Stimulated activated CD8-positive, alpha-beta memory T cell treated with anti-CD3 and anti-CD28 coated beads, Interleukin-12 subunit alpha, Interleukin-12 subunit beta, amount 100 ng/mL, for 24 hours (primary cell): ENCODE measurements around the gene VSIG8.

Experiments
- DNase-seq: peaks from one replicate; pipeline ENCODE4 v3.0.0-alpha.2; 2020; ENCODE audit errors: extremely low read depth

VSIG8 gene

GRCh38 chr1:159884296-159884695, 21.8 kb upstream of the VSIG8 start:
- DNase-seq: no peak

GRCh38 chr1:159883134-159883533, 20.7 kb upstream of the VSIG8 start:
- DNase-seq: no peak

GRCh38 chr1:159882527-159882862, 20.0 kb upstream of the VSIG8 start:
- DNase-seq: no peak

- no peak for DNase-seq
These were observed 19.4 kb upstream of the VSIG8 start for GRCh38 chr1:159881622-159882526.

- no peak for DNase-seq
These were observed 18.0 kb upstream of the VSIG8 start for GRCh38 chr1:159880430-159880829.

- no peak for DNase-seq
These were observed 17.5 kb upstream of the VSIG8 start for GRCh38 chr1:159879977-159880376.

- DNase-seq: no peak
These were observed 16.7 kb upstream of the VSIG8 start for GRCh38 chr1:159879136-159879535.

- DNase-seq: no peak
These were observed 15.4 kb upstream of the VSIG8 start for GRCh38 chr1:159877695-159878444.

GRCh38 chr1:159873530-159874143, 11.2 kb upstream of the VSIG8 start:
- no peak for DNase-seq

- DNase-seq: no peak
These were observed 10.4 kb upstream of the VSIG8 start for GRCh38 chr1:159872891-159873290.

GRCh38 chr1:159870704-159871103, 8.2 kb upstream of the VSIG8 start:
- no peak for DNase-seq

- DNase-seq: no peak
These were observed 7.2 kb upstream of the VSIG8 start for GRCh38 chr1:159869607-159870006.

GRCh38 chr1:159869173-159869572, 6.7 kb upstream of the VSIG8 start:
- DNase-seq: no peak

- no peak for DNase-seq
These were observed 6.3 kb upstream of the VSIG8 start for GRCh38 chr1:159868766-159869165.

GRCh38 chr1:159867664-159868026, 5.2 kb upstream of the VSIG8 start:
- DNase-seq: no peak

- DNase-seq: no peak
These were observed 4.6 kb upstream of the VSIG8 start for GRCh38 chr1:159866905-159867663.

- DNase-seq: no peak
These were observed 3.6 kb upstream of the VSIG8 start for GRCh38 chr1:159866066-159866465.

- no peak for DNase-seq
These were observed 1.8 kb upstream of the VSIG8 start for GRCh38 chr1:159864262-159864661.

- DNase-seq: no peak
These were observed 426 bp downstream of the VSIG8 start for GRCh38 chr1:159862031-159862430.

- DNase-seq: no peak
These were observed 1.2 kb downstream of the VSIG8 start for GRCh38 chr1:159861218-159861617.

GRCh38 chr1:159860456-159860855, 2.0 kb downstream of the VSIG8 start:
- no peak for DNase-seq

GRCh38 chr1:159859767-159860322, 2.6 kb downstream of the VSIG8 start:
- no peak for DNase-seq
